ENCODE data around the gene MCL1.

Gene MCL1

GRCh38 chr1:150560011-150560438, 19.4 kb downstream of the MCL1 start:
- Histone ChIP-seq H3K4me3 (ENCODE audit: low read length) (peak overlapping the region; percentile 73; the same call in 1 of the 2 replicates), H3K36me3 (ENCODE audit: control insufficient read depth, low read length) (peaks cover 2% of the 10 kb centered on the region; the same call in 1 of the 2 replicates), H3K9me2 (replicated peaks; ENCODE audit: control insufficient read depth, low read length) (no peaks in the 10 kb centered on the region), H3F3A (ENCODE audit: control insufficient read depth, insufficient read depth) (peaks cover 29% of the 10 kb centered on the region), H3K9me3 (ENCODE audit: control insufficient read depth, insufficient read depth, low read length) (no peaks in the 10 kb centered on the region), H3K4me1 (ENCODE audit: control insufficient read depth, low read length) (peaks cover 54% of the 10 kb centered on the region), H3K27ac (ENCODE audit: low read depth, low read length) (no peak overlapping the region), H3K27me3 (ENCODE audit: control insufficient read depth, low read length) (no peaks in the 10 kb centered on the region), H3K4me2 (ENCODE audit: low read length) (peak overlapping the region; percentile 100), H3K79me2 (ENCODE audit: control insufficient read depth, low read length) (peaks cover 6% of the 10 kb centered on the region), H4K20me1 (ENCODE audit: control insufficient read depth, insufficient read depth, low read depth, low read length) (no peaks in the 10 kb centered on the region)
- TF ChIP-seq CTCF (IDR thresholded peaks at IDR 0.05; ENCODE audit: low read depth, low read length, poor library complexity, severe bottlenecking), result peak; percentile 98
- TF ChIP-seq EZH2phosphoT487 (IDR thresholded peaks at IDR 0.05; ENCODE audit: borderline replicate concordance, low read length), result no peak

- Histone ChIP-seq H3F3A (ENCODE audit: control insufficient read depth, insufficient read depth) (peaks cover 27% of the 10 kb centered on the region), H3K9me3 (ENCODE audit: control insufficient read depth, insufficient read depth, low read length) (no peaks in the 10 kb centered on the region), H3K4me3 (ENCODE audit: low read length) (no peak overlapping the region), H3K27me3 (ENCODE audit: control insufficient read depth, low read length) (no peaks in the 10 kb centered on the region), H3K4me1 (ENCODE audit: control insufficient read depth, low read length) (peaks cover 50% of the 10 kb centered on the region), H3K27ac (ENCODE audit: low read depth, low read length) (no peak overlapping the region), H3K4me2 (ENCODE audit: low read length) (no peak overlapping the region; the same call in 1 of the 2 replicates), H3K79me2 (ENCODE audit: control insufficient read depth, low read length) (peaks cover 2% of the 10 kb centered on the region; the same call in 1 of the 2 replicates), H4K20me1 (ENCODE audit: control insufficient read depth, insufficient read depth, low read depth, low read length) (no peaks in the 10 kb centered on the region), H3K9me2 (replicated peaks; ENCODE audit: control insufficient read depth, low read length) (no peaks in the 10 kb centered on the region), H3K36me3 (ENCODE audit: control insufficient read depth, low read length) (peaks cover 2% of the 10 kb centered on the region; the same call in 1 of the 2 replicates)
- TF ChIP-seq CTCF (IDR thresholded peaks at IDR 0.05; ENCODE audit: low read depth, low read length, poor library complexity, severe bottlenecking) (no peak), EZH2phosphoT487 (IDR thresholded peaks at IDR 0.05; ENCODE audit: borderline replicate concordance, low read length) (no peak)
Observed at GRCh38 chr1:150559656-150560010, 19.8 kb downstream of the MCL1 start.

GRCh38 chr1:150558761-150559655, 20.4 kb downstream of the MCL1 start:
- Histone ChIP-seq H3K4me2 (ENCODE audit: low read length) (no peak overlapping the region), H3K36me3 (ENCODE audit: control insufficient read depth, low read length) (peaks cover 2% of the 10 kb centered on the region; the same call in 1 of the 2 replicates), H3K4me3 (ENCODE audit: low read length) (no peak overlapping the region), H3K79me2 (ENCODE audit: control insufficient read depth, low read length) (no peaks in the 10 kb centered on the region), H3K27ac (ENCODE audit: low read depth, low read length) (no peak overlapping the region), H4K20me1 (ENCODE audit: control insufficient read depth, insufficient read depth, low read depth, low read length) (no peaks in the 10 kb centered on the region), H3K27me3 (ENCODE audit: control insufficient read depth, low read length) (no peaks in the 10 kb centered on the region), H3K9me2 (replicated peaks; ENCODE audit: control insufficient read depth, low read length) (no peaks in the 10 kb centered on the region), H3F3A (ENCODE audit: control insufficient read depth, insufficient read depth) (peaks cover 24% of the 10 kb centered on the region), H3K9me3 (ENCODE audit: control insufficient read depth, insufficient read depth, low read length) (no peaks in the 10 kb centered on the region), H3K4me1 (ENCODE audit: control insufficient read depth, low read length) (peaks cover 44% of the 10 kb centered on the region)
- no peak for TF ChIP-seq CTCF (IDR thresholded peaks at IDR 0.05; ENCODE audit: low read depth, low read length, poor library complexity, severe bottlenecking)
- no peak for TF ChIP-seq EZH2phosphoT487 (IDR thresholded peaks at IDR 0.05; ENCODE audit: borderline replicate concordance, low read length)

All from DOHH2 (cell line).